K562 (cell line): Measurements from ENCODE around the gene ANKRD13D. TPM values are rescaled to one million over a fixed set of nuclear protein-coding genes. Genes with fewer than 3 reads are reported as not detected.

Experiments used
- ARID3A ChIP-seq: IDR thresholded peaks from 2 replicates; pipeline ENCODE4 v1.6.1; 2012; ENCODE audit warnings: low read depth, low read length, improper control_type of control experiment, borderline replicate concordance
- CEBPZ ChIP-seq: fragments of 150-350 bp; IDR thresholded peaks from 2 replicates; pipeline ENCODE4 v1.6.1; 2014; ENCODE audit warnings: low read depth, mild to moderate bottlenecking, low read length, borderline replicate concordance
- CREB3L1 ChIP-seq: fragments of 450-650 bp; IDR thresholded peaks from 2 replicates; pipeline ENCODE4 v1.6.1; 2014; ENCODE audit warnings: low read depth, mild to moderate bottlenecking, moderate library complexity, borderline replicate concordance
- ETV1 ChIP-seq: fragments of 450-650 bp; conservative IDR thresholded peaks from 2 replicates; pipeline ENCODE4 v1.6.1; 2016; ENCODE audit warnings: missing genetic modification characterization, control low read depth, low read depth, missing compliant biosample characterization
- GABPA ChIP-seq: fragments of 200-800 bp; sonication (Bioruptor generic); conservative IDR thresholded peaks from 2 replicates; pipeline ENCODE4 v1.6.1; 2016; ENCODE audit warnings: low read depth, missing genetic modification characterization, missing compliant biosample characterization
- HNRNPK ChIP-seq: fragments of 200-400 bp; formaldehyde crosslinking; IDR thresholded peaks from one replicate; pipeline ENCODE4 v1.6.1; 2018; ENCODE audit warnings: mild to moderate bottlenecking, low read depth, low read length; ENCODE audit not compliant: poor library complexity, severe bottlenecking
- ILK ChIP-seq: fragments of 450-650 bp; IDR thresholded peaks from 2 replicates; pipeline ENCODE4 v1.6.1; 2016; ENCODE audit warnings: missing genetic modification characterization, low read depth, mild to moderate bottlenecking, missing compliant biosample characterization, moderate library complexity, borderline replicate concordance
- KLF6 ChIP-seq: fragments of 250-450 bp; sonication (Bioruptor Pico); IDR thresholded peaks from 2 replicates; pipeline ENCODE4 v1.4.0; 2020; ENCODE audit warnings: mild to moderate bottlenecking, moderate library complexity, borderline replicate concordance
- L3MBTL2 ChIP-seq: fragments of 450-650 bp; IDR thresholded peaks from 2 replicates; pipeline ENCODE4 v1.6.1; 2016; ENCODE audit warnings: mild to moderate bottlenecking, moderate library complexity
- LEF1 ChIP-seq: fragments of 450-650 bp; IDR thresholded peaks from 2 replicates; pipeline ENCODE4 v1.6.1; 2016; ENCODE audit warnings: mild to moderate bottlenecking
- MEIS2 ChIP-seq: fragments of 450-650 bp; IDR thresholded peaks from 2 replicates; pipeline ENCODE4 v1.6.1; 2014; ENCODE audit warnings: mild to moderate bottlenecking; ENCODE audit not compliant: partially characterized antibody
- MTA2 ChIP-seq: fragments of 450-650 bp; IDR thresholded peaks from 2 replicates; pipeline ENCODE4 v1.6.1; 2016; ENCODE audit warnings: low read depth
- NEUROD1 ChIP-seq: fragments of 150-350 bp; IDR thresholded peaks from 2 replicates; pipeline ENCODE4 v1.6.1; 2014; ENCODE audit warnings: borderline replicate concordance, low read length, low read depth; ENCODE audit not compliant: partially characterized antibody
- NR2C1 ChIP-seq, 2 experiments: fragments of 450-650 bp; IDR thresholded peaks; 2 replicates each; pipeline ENCODE4 v1.6.1; 2017; ENCODE audit warnings: mild to moderate bottlenecking in 2 of 2, antibody characterized with exemption in 1 of 2, inconsistent platforms in 1 of 2, missing compliant biosample characterization in 1 of 2, missing genetic modification characterization in 1 of 2
- TEAD1 ChIP-seq, 2 experiments: fragments of 450-650 bp in 1 of 2; sonication (generic) in 1 of 2; formaldehyde crosslinking; IDR thresholded peaks; 2 replicates each; pipeline versions ENCODE4 v1.4.0 to v1.8.0; 2020 to 2022; ENCODE audit warnings: mild to moderate bottlenecking in 2 of 2, missing genetic modification reagents in 1 of 2
- ZFP36 ChIP-seq: fragments of 150-350 bp; IDR thresholded peaks from 2 replicates; pipeline ENCODE4 v1.6.1; 2018; ENCODE audit warnings: low read length, low read depth; ENCODE audit not compliant: partially characterized antibody
- ZNF3 ChIP-seq: fragments of 250-450 bp; sonication (Bioruptor Pico); IDR thresholded peaks from 2 replicates; pipeline ENCODE4 v1.5.0; 2021; ENCODE audit warnings: mild to moderate bottlenecking, moderate library complexity
- ZNF311 ChIP-seq: fragments of 250-450 bp; sonication (Bioruptor Pico); IDR thresholded peaks from 2 replicates; pipeline ENCODE4 v1.4.0; 2020; ENCODE audit warnings: mild to moderate bottlenecking, moderate library complexity
- ZNF780A ChIP-seq: fragments of 250-450 bp; sonication (Bioruptor Pico); IDR thresholded peaks from 2 replicates; pipeline ENCODE4 v1.5.0; 2021; ENCODE audit warnings: mild to moderate bottlenecking
- polyA plus RNA-seq, 8 experiments: library from polyadenylated mRNA; depleted of rRNA in 4 of 8; stranded (reverse) in 5 of 8; unstranded in 3 of 8; fragments of >200 nt; fragmentation: Nextera tagmentation in 2 of 8; fragmentation: Illumina TruSeq in 1 of 8; extraction: Ambion mirVana in 2 of 8; extraction: Trizol in 1 of 8; gene quantifications; 2 replicates each; pipeline versions ENCODE4 v1.2.1 to v1.2.3, GENCODE V29; 2011 to 2014; ENCODE audit warnings: inconsistent platforms in 1 of 8, missing spikeins in 1 of 8
- total RNA-seq, 7 experiments: library from RNA; depleted of rRNA in 6 of 7; stranded (reverse); fragments of >200 nt in 6 of 7; fragmentation: Illumina TruSeq in 2 of 7; extraction: Trizol in 2 of 7; gene quantifications; 2 replicates each; pipeline versions ENCODE4 v1.2.1 to v1.2.3, GENCODE V29; 2011 to 2021; ENCODE audit warnings: low replicate concordance in 1 of 7

ANKRD13D gene
- total and polyA plus RNA-seq, 9 of the 15 experiments (the other 6 are each of a cell fraction or from before 2014, with no cell fraction given), result 0.94 to 40.9 (median 22.4) TPM

GRCh38 chr11:67288198-67288451 is 978 bp upstream of the ANKRD13D start (continued):
- peak; percentile 23; the same call in 1 of the 2 replicates for TF ChIP-seq ZNF311 (CRISPR knock-in tag)
- TF ChIP-seq NEUROD1, result no peak
- TF ChIP-seq TEAD1 (CRISPR knock-in tag; IDR thresholded peaks at IDR 0.05), result no peak
- TF ChIP-seq ZNF780A (CRISPR knock-in tag), result no peak
- no peak; the same call in 1 of the 2 replicates for TF ChIP-seq ETV1 (tag)
- TF ChIP-seq NR2C1 (IDR thresholded peaks at IDR 0.05), result no peak
- peak; percentile 60 for TF ChIP-seq NR2C1 (tag; IDR thresholded peaks at IDR 0.05)
- no peak for TF ChIP-seq MTA2
- no peak for TF ChIP-seq LEF1
- TF ChIP-seq ZNF3 (CRISPR knock-in tag), result no peak
- TF ChIP-seq ARID3A, result no peak
- no peak for TF ChIP-seq GABPA (tag)
- TF ChIP-seq HNRNPK, result no peak
- TF ChIP-seq ILK (tag), result no peak
- no peak; the same call in 1 of the 2 replicates for TF ChIP-seq CREB3L1
- TF ChIP-seq ZFP36, result no peak
- no peak for TF ChIP-seq L3MBTL2
- peak; percentile 57; the same call in 1 of the 2 replicates for TF ChIP-seq KLF6
- TF ChIP-seq MEIS2, result no peak
- TF ChIP-seq CEBPZ, result no peak
